ENCODE data around the gene RRP36.
A peak's percentile ranks its signal among the peaks of the same experiment; 100 is the strongest.

Gene RRP36

GRCh38 chr6:43059168-43060033, 38.0 kb downstream of the RRP36 start, which contains the start of the genes KLC4 and MRPL2:
Gene KLC4, plus strand, starts transcription at chr6:43059631. Its CDS starts 1,705 bp downstream, at chr6:43061336.
Gene MRPL2, minus strand, starts transcription at chr6:43059434. Its CDS starts 53 bp downstream, at chr6:43059381.
- H4K20me1 ChIP-seq = no peaks in the 10 kb centered on the region
- H3K9me3 ChIP-seq = no peaks in the 10 kb centered on the region
- peaks cover 32% of the 10 kb centered on the region for H3K4me1 ChIP-seq
- no peak for TF ChIP-seq Cebpa-rat (IDR thresholded peaks at IDR 0.05)
- peak within 1 kb of the TSS; percentile 97 for H3K4me3 ChIP-seq
- peak within 1 kb of the TSS; percentile 98 for H3K4me2 ChIP-seq
- H3K9ac ChIP-seq = peak within 1 kb of the TSS; percentile 92
- peak within 1 kb of the TSS; percentile 93 for H3K27ac ChIP-seq
- peaks cover 54% of the 10 kb centered on the region for H3K36me3 ChIP-seq
- H3K27me3 ChIP-seq = no peaks in the 10 kb centered on the region

DNA sequence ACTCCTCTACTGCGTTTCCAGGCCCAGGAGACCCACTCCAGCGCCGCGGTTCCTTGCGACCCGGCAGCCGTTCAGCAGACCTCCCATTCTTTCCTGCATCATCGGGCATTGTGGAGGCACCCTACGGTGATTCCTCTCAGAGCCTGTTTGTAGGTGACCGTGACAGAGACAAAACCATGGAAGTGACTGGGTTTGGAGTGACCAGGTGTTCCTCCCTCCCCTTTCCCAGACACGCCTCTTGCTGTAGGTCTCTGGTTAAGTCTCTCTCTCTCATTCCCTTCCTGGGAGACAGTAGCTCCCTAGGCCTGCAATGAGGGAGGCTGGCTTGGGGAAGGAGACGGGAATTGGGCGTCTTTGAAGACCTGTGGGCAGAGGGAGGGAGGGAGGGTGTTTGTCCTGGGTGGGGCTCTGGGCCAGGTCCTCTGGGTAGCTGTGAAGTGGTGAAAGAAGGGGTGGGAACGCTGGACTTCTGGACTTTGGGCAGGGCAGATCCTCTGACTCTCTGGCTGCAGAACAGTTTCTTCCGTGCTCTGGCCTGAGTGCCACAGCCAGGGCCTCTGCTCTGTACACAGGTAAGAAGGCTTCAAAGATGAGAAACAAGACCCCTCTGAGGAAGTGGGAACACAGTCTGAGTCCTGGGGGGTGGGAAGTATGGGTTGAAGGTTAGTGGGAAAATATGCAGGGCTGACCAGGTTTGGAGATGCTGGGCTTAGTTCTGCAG, 38.8 kb downstream of the RRP36 start:
- peaks cover 29% of the 10 kb centered on the region for H3K4me1 ChIP-seq
- H3K4me2 ChIP-seq = peak overlapping the region; percentile 96
- H3K27me3 ChIP-seq = no peaks in the 10 kb centered on the region
- H3K27ac ChIP-seq = peak overlapping the region; percentile 93
- peaks cover 54% of the 10 kb centered on the region for H3K36me3 ChIP-seq
- H4K20me1 ChIP-seq = no peaks in the 10 kb centered on the region
- TF ChIP-seq Cebpa-rat (IDR thresholded peaks at IDR 0.05) = no peak
- H3K4me3 ChIP-seq = peak overlapping the region; percentile 97
- H3K9me3 ChIP-seq = no peaks in the 10 kb centered on the region
- peak overlapping the region; percentile 92 for H3K9ac ChIP-seq

DNA sequence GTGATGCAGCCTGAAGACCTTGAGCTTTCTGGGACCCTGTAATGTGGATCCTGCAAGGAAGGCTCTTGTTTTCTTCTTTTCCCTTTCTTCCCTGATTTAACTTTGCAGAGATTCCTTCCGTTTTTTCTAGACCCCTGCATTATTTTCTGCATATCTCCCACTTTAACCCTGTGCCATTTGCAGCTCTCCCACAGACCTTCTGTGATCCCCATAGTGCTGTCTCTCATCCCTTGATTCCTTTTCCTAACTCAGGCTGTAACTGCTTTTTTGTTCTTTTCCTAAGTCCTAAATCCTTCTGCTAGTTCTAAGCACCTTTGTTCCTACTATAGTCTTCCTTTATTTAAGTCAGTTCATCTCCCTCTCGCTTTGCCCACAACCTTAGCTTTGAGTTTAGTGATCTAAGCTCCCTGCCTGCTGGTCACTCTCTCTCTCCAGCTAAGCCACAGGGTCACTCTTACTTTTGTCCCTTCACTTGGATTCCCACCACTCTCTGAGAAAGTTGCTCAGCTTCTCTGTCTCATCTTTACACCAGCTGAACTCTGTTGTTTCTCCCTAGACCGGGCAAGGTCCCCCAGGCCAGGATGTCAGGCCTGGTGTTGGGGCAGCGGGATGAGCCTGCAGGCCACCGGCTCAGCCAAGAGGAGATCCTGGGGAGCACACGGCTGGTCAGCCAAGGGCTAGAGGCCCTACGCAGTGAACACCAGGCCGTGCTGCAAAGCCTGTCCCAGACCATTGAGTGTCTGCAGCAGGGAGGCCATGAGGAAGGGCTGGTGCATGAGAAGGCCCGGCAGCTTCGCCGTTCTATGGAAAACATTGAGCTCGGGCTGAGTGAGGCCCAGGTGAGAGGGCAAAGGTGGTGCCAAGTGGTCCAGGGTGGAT, 39.6 kb downstream of the RRP36 start:
- H3K27ac ChIP-seq = no peak overlapping the region
- no peaks in the 10 kb centered on the region for H3K27me3 ChIP-seq
- peak overlapping the region; percentile 96 for H3K4me2 ChIP-seq
- no peak for TF ChIP-seq Cebpa-rat (IDR thresholded peaks at IDR 0.05)
- peak overlapping the region; percentile 92 for H3K9ac ChIP-seq
- H3K4me3 ChIP-seq = no peak overlapping the region
- H3K9me3 ChIP-seq = no peaks in the 10 kb centered on the region
- peaks cover 54% of the 10 kb centered on the region for H3K36me3 ChIP-seq
- no peaks in the 10 kb centered on the region for H4K20me1 ChIP-seq
- H3K4me1 ChIP-seq = peaks cover 29% of the 10 kb centered on the region

GRCh38 chr6:43061861-43062260, 40.4 kb downstream of the RRP36 start:
- Histone ChIP-seq H3K27ac (no peak overlapping the region), H3K27me3 (no peaks in the 10 kb centered on the region), H4K20me1 (no peaks in the 10 kb centered on the region), H3K36me3 (peaks cover 54% of the 10 kb centered on the region), H3K4me2 (no peak overlapping the region), H3K9me3 (no peaks in the 10 kb centered on the region), H3K9ac (no peak overlapping the region), H3K4me1 (peaks cover 29% of the 10 kb centered on the region), H3K4me3 (no peak overlapping the region)
- TF ChIP-seq Cebpa-rat (IDR thresholded peaks at IDR 0.05) = no peak

- Histone ChIP-seq H3K4me1 (peaks cover 26% of the 10 kb centered on the region), H3K27me3 (no peaks in the 10 kb centered on the region), H3K36me3 (peaks cover 44% of the 10 kb centered on the region), H4K20me1 (no peaks in the 10 kb centered on the region), H3K9me3 (no peaks in the 10 kb centered on the region), H3K27ac (no peak overlapping the region), H3K4me3 (no peak overlapping the region), H3K4me2 (no peak overlapping the region), H3K9ac (no peak overlapping the region)
- TF ChIP-seq Cebpa-rat (IDR thresholded peaks at IDR 0.05) = no peak
Measured at GRCh38 chr6:43062818-43063217, 41.4 kb downstream of the RRP36 start.

GRCh38 chr6:43070028-43070632, 48.7 kb downstream of the RRP36 start:
- Histone ChIP-seq H3K27ac (no peak overlapping the region), H3K4me1 (peaks cover 2% of the 10 kb centered on the region), H3K4me2 (no peak overlapping the region), H3K4me3 (no peak overlapping the region), H3K9ac (no peak overlapping the region), H4K20me1 (no peaks in the 10 kb centered on the region), H3K27me3 (no peaks in the 10 kb centered on the region), H3K36me3 (peaks cover 40% of the 10 kb centered on the region), H3K9me3 (no peaks in the 10 kb centered on the region)
- TF ChIP-seq Cebpa-rat (IDR thresholded peaks at IDR 0.05) = no peak

GRCh38 chr6:43074847-43075669, 53.6 kb downstream of the RRP36 start:
- H3K27me3 ChIP-seq = no peaks in the 10 kb centered on the region
- no peak for TF ChIP-seq Cebpa-rat (IDR thresholded peaks at IDR 0.05)
- H3K9me3 ChIP-seq = no peaks in the 10 kb centered on the region
- H3K4me1 ChIP-seq = peaks cover 37% of the 10 kb centered on the region
- peaks cover 30% of the 10 kb centered on the region for H4K20me1 ChIP-seq
- no peak overlapping the region for H3K4me3 ChIP-seq
- H3K36me3 ChIP-seq = peaks cover 23% of the 10 kb centered on the region
- peak overlapping the region; percentile 56 for H3K27ac ChIP-seq
- peak overlapping the region; percentile 78 for H3K4me2 ChIP-seq
- H3K9ac ChIP-seq = peak overlapping the region; percentile 63; the same call in 1 of the 2 replicates

DNA sequence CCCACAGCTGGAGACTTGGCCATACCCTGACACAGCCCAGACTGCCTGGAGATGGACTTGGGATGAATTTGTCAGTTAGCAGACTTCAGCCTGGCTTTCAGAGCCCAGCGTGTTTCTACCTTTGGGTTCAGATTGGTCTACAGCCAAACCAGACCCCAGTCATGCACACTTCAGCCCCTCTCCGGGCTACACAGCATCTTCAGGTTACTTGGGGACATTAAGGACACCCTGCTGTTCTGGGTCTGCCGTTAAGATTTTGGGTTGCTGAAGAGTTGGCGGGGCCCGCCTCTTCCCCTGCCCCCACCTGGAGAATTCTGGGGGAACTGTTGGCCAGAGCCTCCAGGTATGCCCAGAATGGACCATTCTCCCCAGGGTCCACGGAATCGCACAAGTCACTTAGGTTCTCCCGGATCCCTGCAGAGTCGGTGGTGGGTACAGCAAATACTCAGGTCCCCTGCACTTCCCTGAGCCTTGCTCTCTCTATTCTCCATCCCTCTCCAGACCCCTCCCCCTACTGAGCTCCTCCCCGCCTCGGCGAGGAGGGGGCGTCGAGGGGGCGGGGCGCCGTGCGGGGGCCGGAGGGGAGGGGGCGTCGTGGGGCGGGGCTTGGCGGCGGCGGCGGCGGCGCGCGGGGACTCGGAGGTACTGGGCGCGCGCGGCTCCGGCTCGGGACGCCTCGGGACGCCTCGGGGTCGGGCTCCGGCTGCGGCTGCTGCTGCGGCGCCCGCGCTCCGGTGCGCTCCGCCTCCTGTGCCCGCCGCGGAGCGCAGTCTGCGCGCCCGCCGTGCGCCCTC, 54.4 kb downstream of the RRP36 start, which contains the start of gene PTK7:
PTK7 (plus strand) TSS at position 645 of the 794 bp plus-strand sequence. CDS start 175 bp downstream, outside the sequence.
- H3K9me3 ChIP-seq = no peaks in the 10 kb centered on the region
- peaks cover 35% of the 10 kb centered on the region for H4K20me1 ChIP-seq
- H3K27me3 ChIP-seq = no peaks in the 10 kb centered on the region
- H3K4me2 ChIP-seq = peak within 1 kb of the TSS; percentile 94
- peaks cover 38% of the 10 kb centered on the region for H3K4me1 ChIP-seq
- TF ChIP-seq Cebpa-rat (IDR thresholded peaks at IDR 0.05) = no peak
- H3K27ac ChIP-seq = peak within 1 kb of the TSS; percentile 83
- H3K4me3 ChIP-seq = peak within 1 kb of the TSS; percentile 100
- H3K36me3 ChIP-seq = peaks cover 26% of the 10 kb centered on the region
- H3K9ac ChIP-seq = peak within 1 kb of the TSS; percentile 94

Data from BLaER1 (cell line).